Liver (tissue), 2 donors: ENCODE data around the gene TAOK2.

Source experiments
- YY1 ChIP-seq: IDR thresholded peaks from 2 replicates; pipeline ENCODE4 v1.6.1; 2016; ENCODE audit warnings: antibody characterized with exemption, mild to moderate bottlenecking
- TF ChIP-seq, protein P1 (sequence below): fragments of 150-350 bp; IDR thresholded peaks from 2 replicates; pipeline ENCODE4 v1.5.1; 2017; ENCODE audit warnings: improper control_type of control experiment, low read depth, low read length; ENCODE audit not compliant: missing input control
- donor health status: healthy.

DNA sequence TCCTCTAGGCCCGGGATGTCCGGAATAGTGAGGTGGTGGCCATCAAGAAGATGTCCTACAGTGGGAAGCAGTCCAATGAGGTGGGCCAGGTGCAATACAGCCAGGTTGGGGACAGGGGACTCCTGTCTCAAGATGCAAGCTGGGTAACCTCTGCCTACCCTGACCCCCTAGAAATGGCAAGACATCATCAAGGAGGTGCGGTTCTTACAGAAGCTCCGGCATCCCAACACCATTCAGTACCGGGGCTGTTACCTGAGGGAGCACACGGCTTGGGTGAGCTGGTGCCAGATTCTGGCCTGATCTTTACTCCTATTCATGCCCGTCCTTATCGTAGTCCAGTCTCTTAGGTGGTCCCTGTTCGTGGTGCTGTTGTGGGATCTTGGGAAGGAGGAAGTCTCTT lies 4.4 kb downstream of the TAOK2 start:
- no peak for TF ChIP-seq YY1
- TF ChIP-seq, protein P1, sequence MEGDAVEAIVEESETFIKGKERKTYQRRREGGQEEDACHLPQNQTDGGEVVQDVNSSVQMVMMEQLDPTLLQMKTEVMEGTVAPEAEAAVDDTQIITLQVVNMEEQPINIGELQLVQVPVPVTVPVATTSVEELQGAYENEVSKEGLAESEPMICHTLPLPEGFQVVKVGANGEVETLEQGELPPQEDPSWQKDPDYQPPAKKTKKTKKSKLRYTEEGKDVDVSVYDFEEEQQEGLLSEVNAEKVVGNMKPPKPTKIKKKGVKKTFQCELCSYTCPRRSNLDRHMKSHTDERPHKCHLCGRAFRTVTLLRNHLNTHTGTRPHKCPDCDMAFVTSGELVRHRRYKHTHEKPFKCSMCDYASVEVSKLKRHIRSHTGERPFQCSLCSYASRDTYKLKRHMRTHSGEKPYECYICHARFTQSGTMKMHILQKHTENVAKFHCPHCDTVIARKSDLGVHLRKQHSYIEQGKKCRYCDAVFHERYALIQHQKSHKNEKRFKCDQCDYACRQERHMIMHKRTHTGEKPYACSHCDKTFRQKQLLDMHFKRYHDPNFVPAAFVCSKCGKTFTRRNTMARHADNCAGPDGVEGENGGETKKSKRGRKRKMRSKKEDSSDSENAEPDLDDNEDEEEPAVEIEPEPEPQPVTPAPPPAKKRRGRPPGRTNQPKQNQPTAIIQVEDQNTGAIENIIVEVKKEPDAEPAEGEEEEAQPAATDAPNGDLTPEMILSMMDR = no peak
